MM.1S (cell line): ENCODE data around the gene DCBLD1.

Experiments used
- DNase-seq: peaks from one replicate; pipeline ENCODE4 v3.0.0-alpha.2; 2015
- H2AFZ ChIP-seq: fragments of 300-600 bp; sonication (generic); 2 replicates; pipeline ENCODE4 v1.6.0; 2016; ENCODE audit warnings: antibody characterized with exemption, low read length
- H3F3A ChIP-seq: fragments of 300-600 bp; sonication (generic); 2 replicates; pipeline ENCODE4 v1.6.1; 2016; ENCODE audit warnings: mild to moderate bottlenecking, antibody characterized with exemption, low read length, moderate library complexity, mixed read lengths; ENCODE audit not compliant: insufficient read depth
- H3K27ac ChIP-seq: fragments of 300-600 bp; sonication (generic); 2 replicates; pipeline ENCODE4 v1.5.1; 2016; ENCODE audit warnings: mild to moderate bottlenecking, low read length
- H3K27me3 ChIP-seq: fragments of 300-600 bp; sonication (generic); replicated peaks from 2 replicates; pipeline ENCODE4 v1.6.0; 2016; ENCODE audit warnings: low read length; ENCODE audit not compliant: insufficient read depth
- H3K36me3 ChIP-seq: fragments of 300-600 bp; sonication (generic); replicated peaks from 2 replicates; pipeline ENCODE4 v1.6.1; 2016; ENCODE audit warnings: mild to moderate bottlenecking, low read length, mixed read lengths; ENCODE audit not compliant: insufficient read depth
- H3K4me1 ChIP-seq: fragments of 300-600 bp; sonication (generic); 2 replicates; pipeline ENCODE4 v1.6.1; 2016; ENCODE audit warnings: low read length, mixed read lengths
- H3K4me2 ChIP-seq: fragments of 300-600 bp; sonication (generic); 2 replicates; pipeline ENCODE4 v1.6.0; 2016; ENCODE audit warnings: low read depth, low read length
- H3K4me3 ChIP-seq: fragments of 300-600 bp; sonication (generic); 2 replicates; pipeline ENCODE4 v1.5.1; 2016; ENCODE audit warnings: low read length, mixed read lengths
- H3K79me2 ChIP-seq: fragments of 300-600 bp; sonication (generic); 2 replicates; pipeline ENCODE4 v1.6.1; 2016; ENCODE audit warnings: mixed run types, low read length, mixed read lengths
- H3K9ac ChIP-seq: fragments of 300-600 bp; sonication (generic); 2 replicates; pipeline ENCODE4 v1.6.1; 2016; ENCODE audit warnings: low read length, mixed read lengths
- H3K9me2 ChIP-seq: fragments of 300-600 bp; sonication (generic); replicated peaks from 2 replicates; pipeline ENCODE4 v1.6.1; 2016; ENCODE audit warnings: mild to moderate bottlenecking, low read length, mixed read lengths; ENCODE audit not compliant: insufficient read depth
- H3K9me3 ChIP-seq: fragments of 300-600 bp; sonication (generic); replicated peaks from 2 replicates; pipeline ENCODE4 v1.6.1; 2016; ENCODE audit warnings: mild to moderate bottlenecking, low read length, mixed read lengths; ENCODE audit not compliant: insufficient read depth
- H4K20me1 ChIP-seq: fragments of 300-600 bp; sonication (generic); 2 replicates; pipeline ENCODE4 v1.6.1; 2016; ENCODE audit warnings: mild to moderate bottlenecking, low read length, moderate library complexity, mixed read lengths; ENCODE audit not compliant: insufficient read depth
- EZH2 ChIP-seq: fragments of 300-600 bp; sonication (generic); optimal IDR thresholded peaks from 2 replicates; pipeline ENCODE3; 2017; ENCODE audit warnings: low read depth, mild to moderate bottlenecking, antibody characterized with exemption, low read length, mixed read lengths
- EZH2phosphoT487 ChIP-seq: fragments of 300-600 bp; sonication (generic); IDR thresholded peaks from 2 replicates; pipeline ENCODE4 v1.6.1; 2018; ENCODE audit warnings: antibody characterized with exemption, low read length
- TF ChIP-seq, protein P1 (sequence below): fragments of 300-600 bp; sonication (generic); IDR thresholded peaks from 2 replicates; pipeline ENCODE4 v1.5.1; 2016; ENCODE audit warnings: antibody characterized with exemption, low read length, mixed read lengths

The DCBLD1 gene

DNA sequence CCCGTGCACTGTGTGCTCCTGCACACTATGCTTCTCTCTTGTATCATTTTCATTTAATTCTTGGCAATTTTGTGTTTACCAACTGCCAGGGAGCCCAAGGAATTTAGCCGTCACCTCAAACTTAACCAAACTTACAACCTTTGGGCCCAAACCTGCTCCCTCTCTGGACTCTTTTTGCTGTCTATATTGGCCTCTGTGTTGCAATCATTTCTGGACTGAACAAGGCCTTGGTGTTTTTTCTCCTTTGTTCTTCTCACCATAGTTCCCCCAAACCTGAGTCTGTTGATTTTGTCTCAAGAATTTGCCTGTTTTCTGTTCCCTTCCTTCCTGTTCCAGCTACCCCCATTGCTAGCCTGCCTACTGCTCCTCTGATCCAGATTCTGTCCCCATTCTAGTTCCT is 19.2 kb downstream of the DCBLD1 start:
- H3K36me3 ChIP-seq, result no peaks in the 10 kb centered on the region
- H3K79me2 ChIP-seq, result peaks cover 92% of the 10 kb centered on the region
- DNase-seq, result no peak
- H4K20me1 ChIP-seq, result no peaks in the 10 kb centered on the region
- no peak overlapping the region for H3K9ac ChIP-seq
- no peak overlapping the region for H3K4me3 ChIP-seq
- no peak overlapping the region for H2AFZ ChIP-seq
- peaks cover 39% of the 10 kb centered on the region for H3F3A ChIP-seq
- TF ChIP-seq EZH2 (no peak), EZH2phosphoT487 (no peak)
- TF ChIP-seq, protein P1, sequence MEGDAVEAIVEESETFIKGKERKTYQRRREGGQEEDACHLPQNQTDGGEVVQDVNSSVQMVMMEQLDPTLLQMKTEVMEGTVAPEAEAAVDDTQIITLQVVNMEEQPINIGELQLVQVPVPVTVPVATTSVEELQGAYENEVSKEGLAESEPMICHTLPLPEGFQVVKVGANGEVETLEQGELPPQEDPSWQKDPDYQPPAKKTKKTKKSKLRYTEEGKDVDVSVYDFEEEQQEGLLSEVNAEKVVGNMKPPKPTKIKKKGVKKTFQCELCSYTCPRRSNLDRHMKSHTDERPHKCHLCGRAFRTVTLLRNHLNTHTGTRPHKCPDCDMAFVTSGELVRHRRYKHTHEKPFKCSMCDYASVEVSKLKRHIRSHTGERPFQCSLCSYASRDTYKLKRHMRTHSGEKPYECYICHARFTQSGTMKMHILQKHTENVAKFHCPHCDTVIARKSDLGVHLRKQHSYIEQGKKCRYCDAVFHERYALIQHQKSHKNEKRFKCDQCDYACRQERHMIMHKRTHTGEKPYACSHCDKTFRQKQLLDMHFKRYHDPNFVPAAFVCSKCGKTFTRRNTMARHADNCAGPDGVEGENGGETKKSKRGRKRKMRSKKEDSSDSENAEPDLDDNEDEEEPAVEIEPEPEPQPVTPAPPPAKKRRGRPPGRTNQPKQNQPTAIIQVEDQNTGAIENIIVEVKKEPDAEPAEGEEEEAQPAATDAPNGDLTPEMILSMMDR, result no peak
- peaks cover 66% of the 10 kb centered on the region for H3K4me1 ChIP-seq
- H3K9me3 ChIP-seq, result no peaks in the 10 kb centered on the region
- H3K4me2 ChIP-seq, result no peak overlapping the region
- H3K27me3 ChIP-seq, result no peaks in the 10 kb centered on the region
- no peak overlapping the region; the same call in 1 of the 2 replicates for H3K27ac ChIP-seq
- H3K9me2 ChIP-seq, result no peaks in the 10 kb centered on the region

DNA sequence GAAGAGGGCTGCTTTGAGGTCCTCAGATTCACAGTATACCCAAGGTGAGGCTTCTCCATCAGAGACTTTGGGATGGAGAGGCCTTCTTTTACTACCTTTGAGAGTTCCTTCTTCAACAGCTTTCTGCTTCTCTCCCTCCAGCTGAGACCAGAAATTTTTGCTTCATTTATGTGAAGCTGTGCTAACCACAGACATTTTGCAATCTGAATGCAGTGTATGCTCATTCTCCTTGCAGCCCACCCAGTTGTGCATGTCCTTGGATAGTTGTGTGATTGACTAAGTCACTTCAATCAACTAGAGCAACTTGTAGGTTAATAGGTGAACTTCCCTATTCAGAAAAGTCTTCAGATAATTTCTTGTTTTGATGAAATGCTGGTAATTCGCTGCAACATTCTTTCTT is 20.1 kb downstream of the DCBLD1 start:
- H3K79me2 ChIP-seq, result peaks cover 90% of the 10 kb centered on the region
- H3K27me3 ChIP-seq, result no peaks in the 10 kb centered on the region
- H3K27ac ChIP-seq, result peak overlapping the region; percentile 59; the same call in 1 of the 2 replicates
- no peaks in the 10 kb centered on the region for H3K9me2 ChIP-seq
- no peak overlapping the region for H2AFZ ChIP-seq
- no peaks in the 10 kb centered on the region for H4K20me1 ChIP-seq
- no peak for TF ChIP-seq EZH2phosphoT487
- TF ChIP-seq, protein P1, result no peak
- TF ChIP-seq EZH2, result no peak
- H3F3A ChIP-seq, result peaks cover 31% of the 10 kb centered on the region
- H3K4me1 ChIP-seq, result peaks cover 58% of the 10 kb centered on the region
- no peak for DNase-seq
- no peak overlapping the region for H3K9ac ChIP-seq
- H3K36me3 ChIP-seq, result no peaks in the 10 kb centered on the region
- no peak overlapping the region for H3K4me3 ChIP-seq
- H3K9me3 ChIP-seq, result no peaks in the 10 kb centered on the region
- no peak overlapping the region for H3K4me2 ChIP-seq

DNA sequence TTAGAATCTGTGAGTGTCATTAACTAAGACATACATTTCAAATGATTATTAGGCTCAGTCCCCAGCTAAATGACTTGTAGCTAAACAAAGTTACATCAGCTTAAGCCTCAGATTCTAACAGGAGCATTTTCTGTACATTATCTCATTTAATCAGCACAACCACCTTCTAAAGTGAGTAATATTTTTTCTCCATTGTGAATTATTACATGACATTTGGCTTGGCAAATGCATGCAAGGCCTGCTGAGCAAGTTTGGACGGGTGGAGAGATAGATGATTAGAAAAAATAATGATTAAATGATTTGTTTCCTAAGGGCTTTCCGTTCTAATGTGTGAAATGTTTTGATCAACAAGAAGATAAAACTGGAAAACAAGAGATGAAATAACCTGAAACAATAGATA is 20.7 kb downstream of the DCBLD1 start:
- no peaks in the 10 kb centered on the region for H3K36me3 ChIP-seq
- no peaks in the 10 kb centered on the region for H3K9me2 ChIP-seq
- peak overlapping the region; percentile 59; the same call in 1 of the 2 replicates for H3K27ac ChIP-seq
- H3K27me3 ChIP-seq, result no peaks in the 10 kb centered on the region
- H3K4me3 ChIP-seq, result no peak overlapping the region
- H2AFZ ChIP-seq, result no peak overlapping the region
- no peaks in the 10 kb centered on the region for H4K20me1 ChIP-seq
- no peak for DNase-seq
- H3K4me1 ChIP-seq, result peaks cover 53% of the 10 kb centered on the region
- peaks cover 31% of the 10 kb centered on the region for H3F3A ChIP-seq
- peaks cover 92% of the 10 kb centered on the region for H3K79me2 ChIP-seq
- no peak overlapping the region for H3K4me2 ChIP-seq
- H3K9ac ChIP-seq, result no peak overlapping the region
- TF ChIP-seq, protein P1, result no peak
- TF ChIP-seq EZH2 (no peak), EZH2phosphoT487 (no peak)
- H3K9me3 ChIP-seq, result no peaks in the 10 kb centered on the region
